ENCODE results near the gene SLC49A3. TPM values are rescaled to one million over a fixed set of nuclear protein-coding genes. Genes with fewer than 3 reads are reported as not detected.

Gene SLC49A3
- total and polyA plus RNA-seq, 10 donors: 5.6 to 28.8 (median 17.0) TPM

DNA sequence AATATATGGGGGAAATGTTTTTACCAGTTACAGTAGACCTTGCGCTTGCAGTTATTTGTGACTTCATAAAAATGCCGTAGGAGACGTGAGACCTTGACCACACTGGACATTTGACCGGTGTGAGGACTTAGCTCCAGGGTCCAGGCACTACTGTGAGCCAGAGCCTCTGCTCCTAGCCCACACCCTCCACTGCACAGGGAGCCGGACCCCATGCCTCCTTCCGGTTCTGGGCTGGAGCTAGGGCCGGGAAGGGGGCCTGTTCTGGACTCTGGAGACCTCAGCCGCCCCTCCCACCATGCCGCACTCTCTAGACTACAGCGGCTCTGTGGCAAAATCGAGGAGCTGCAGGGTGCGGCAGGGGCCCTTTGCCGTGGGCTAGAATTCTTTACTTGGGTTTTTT, 22.0 kb upstream of the SLC49A3 start:
- WGBS, 5 donors: 88 to 93% (median 91%) methylated on average over 13 of the region's 13 CpGs
- Histone ChIP-seq H3K27ac (peak overlapping the region in 4 of 8 donors; percentile 70 to 77 (median 71)), H3K4me1 (peaks cover 12 to 85% (median 34%) of the 10 kb centered on the region in 6 donors), H3K4me3 (peak overlapping the region in 1 of 8 donors; percentile 35), H3K9me3 (no peaks in the 10 kb centered on the region), H3K27me3 (replicated peaks in 1 of 7) (no peaks in the 10 kb centered on the region), H3K36me3 (peaks cover 0 to 32% (median 4%) of the 10 kb centered on the region in 6 donors)
- TF ChIP-seq POLR2A (IDR thresholded peaks at IDR 0.05) (no peak), POLR2AphosphoS5 (IDR thresholded peaks at IDR 0.05) (no peak)
- TF ChIP-seq, protein P1, sequence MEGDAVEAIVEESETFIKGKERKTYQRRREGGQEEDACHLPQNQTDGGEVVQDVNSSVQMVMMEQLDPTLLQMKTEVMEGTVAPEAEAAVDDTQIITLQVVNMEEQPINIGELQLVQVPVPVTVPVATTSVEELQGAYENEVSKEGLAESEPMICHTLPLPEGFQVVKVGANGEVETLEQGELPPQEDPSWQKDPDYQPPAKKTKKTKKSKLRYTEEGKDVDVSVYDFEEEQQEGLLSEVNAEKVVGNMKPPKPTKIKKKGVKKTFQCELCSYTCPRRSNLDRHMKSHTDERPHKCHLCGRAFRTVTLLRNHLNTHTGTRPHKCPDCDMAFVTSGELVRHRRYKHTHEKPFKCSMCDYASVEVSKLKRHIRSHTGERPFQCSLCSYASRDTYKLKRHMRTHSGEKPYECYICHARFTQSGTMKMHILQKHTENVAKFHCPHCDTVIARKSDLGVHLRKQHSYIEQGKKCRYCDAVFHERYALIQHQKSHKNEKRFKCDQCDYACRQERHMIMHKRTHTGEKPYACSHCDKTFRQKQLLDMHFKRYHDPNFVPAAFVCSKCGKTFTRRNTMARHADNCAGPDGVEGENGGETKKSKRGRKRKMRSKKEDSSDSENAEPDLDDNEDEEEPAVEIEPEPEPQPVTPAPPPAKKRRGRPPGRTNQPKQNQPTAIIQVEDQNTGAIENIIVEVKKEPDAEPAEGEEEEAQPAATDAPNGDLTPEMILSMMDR (IDR thresholded peaks at IDR 0.05 in 8 of 11, conservative IDR thresholded peaks at IDR 0.05 in 3 of 11): no peak
- no peak for DNase-seq
- intact Hi-C loops (cut with DNase I; ENCODE audit: low total_unique reads): no loop called here

DNA sequence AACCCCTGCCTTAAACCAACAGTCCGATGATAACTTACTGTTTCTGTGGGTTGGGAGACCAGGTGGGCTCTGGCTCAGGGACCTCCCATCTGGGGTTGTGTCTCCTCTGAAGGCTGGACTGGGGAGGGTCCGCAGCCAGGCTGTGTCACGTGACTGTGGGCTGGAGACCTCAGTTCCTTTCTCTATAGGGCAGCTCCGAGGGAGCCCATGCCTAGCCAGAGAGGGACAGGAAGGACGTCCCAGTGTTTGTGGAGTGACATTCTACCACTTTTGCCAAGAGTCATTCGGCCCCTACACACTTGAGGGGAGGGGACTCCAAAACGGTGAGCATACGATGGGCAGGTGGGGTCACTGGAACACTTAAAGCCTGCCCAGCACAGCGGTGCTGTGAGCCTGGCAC, 21.2 kb upstream of the SLC49A3 start:
- Histone ChIP-seq H3K27ac (peak overlapping the region in 6 of 8 donors; percentile 29 to 77 (median 70)), H3K9me3 (no peaks in the 10 kb centered on the region), H3K27me3 (replicated peaks in 1 of 7) (no peaks in the 10 kb centered on the region), H3K4me1 (peaks cover 12 to 86% (median 35%) of the 10 kb centered on the region in 6 donors), H3K36me3 (peaks cover 0 to 32% (median 4%) of the 10 kb centered on the region in 6 donors), H3K4me3 (peak overlapping the region in 1 of 8 donors; percentile 35)
- intact Hi-C loops (cut with DNase I; ENCODE audit: low total_unique reads): no loop called here
- 61 to 70% (median 65%) methylated on average over 8 to 9 of the region's 9 CpGs for WGBS, 5 donors
- TF ChIP-seq POLR2A (IDR thresholded peaks at IDR 0.05) (no peak), POLR2AphosphoS5 (IDR thresholded peaks at IDR 0.05) (no peak)
- TF ChIP-seq, protein P1 (IDR thresholded peaks at IDR 0.05 in 8 of 11, conservative IDR thresholded peaks at IDR 0.05 in 3 of 11): no peak
- no peak for DNase-seq

DNA sequence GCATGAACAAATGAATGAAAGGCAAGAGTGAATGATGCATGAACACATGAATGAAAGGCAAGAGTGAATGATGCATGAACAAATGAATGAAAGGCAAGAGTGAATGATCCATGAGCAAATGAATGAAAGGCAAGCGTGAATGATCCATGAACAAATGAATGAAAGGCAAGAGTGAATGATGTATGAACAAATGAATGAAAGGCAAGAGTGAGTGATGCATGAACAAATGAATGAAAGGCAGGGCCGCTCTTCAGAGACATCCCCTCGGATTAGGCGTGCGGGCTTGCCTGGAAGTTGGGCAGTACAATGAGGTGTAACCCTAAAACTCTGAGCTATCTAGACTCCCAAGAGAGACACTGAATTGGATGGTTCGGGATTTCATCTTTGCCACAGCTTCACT, 20.4 kb upstream of the SLC49A3 start:
- Histone ChIP-seq H3K4me1 (peaks cover 12 to 88% (median 42%) of the 10 kb centered on the region in 6 donors), H3K4me3 (peak overlapping the region in 1 of 8 donors; percentile 35), H3K9me3 (no peaks in the 10 kb centered on the region), H3K36me3 (peaks cover 0 to 27% (median 3%) of the 10 kb centered on the region in 6 donors), H3K27ac (peak overlapping the region in 4 of 8 donors; percentile 70 to 77 (median 71)), H3K27me3 (replicated peaks in 1 of 7) (no peaks in the 10 kb centered on the region)
- WGBS, 5 donors: 77 to 99% (median 84%) methylated on average over 6 of the region's 6 CpGs
- intact Hi-C loops (cut with DNase I; ENCODE audit: low total_unique reads): no loop called here
- DNase-seq: no peak
- TF ChIP-seq POLR2A (IDR thresholded peaks at IDR 0.05) (no peak), POLR2AphosphoS5 (IDR thresholded peaks at IDR 0.05) (no peak)
- TF ChIP-seq, protein P1 (IDR thresholded peaks at IDR 0.05 in 8 of 11, conservative IDR thresholded peaks at IDR 0.05 in 3 of 11): no peak

- Histone ChIP-seq H3K4me1 (peaks cover 12 to 86% (median 42%) of the 10 kb centered on the region in 6 donors), H3K36me3 (peaks cover 0 to 19% (median 0%) of the 10 kb centered on the region in 6 donors), H3K27ac (peak overlapping the region in 3 of 8 donors; percentile 8 to 97 (median 40)), H3K9me3 (no peaks in the 10 kb centered on the region), H3K27me3 (replicated peaks in 1 of 7) (no peaks in the 10 kb centered on the region), H3K4me3 (peak overlapping the region in 1 of 8 donors; percentile 26)
- intact Hi-C loops (cut with DNase I; ENCODE audit: low total_unique reads): no loop called here
- TF ChIP-seq POLR2A (IDR thresholded peaks at IDR 0.05) (no peak), POLR2AphosphoS5 (IDR thresholded peaks at IDR 0.05) (no peak)
- TF ChIP-seq, protein P1 (IDR thresholded peaks at IDR 0.05 in 8 of 11, conservative IDR thresholded peaks at IDR 0.05 in 3 of 11): no peak
- DNase-seq: no peak
- WGBS, 5 donors: 54 to 70% (median 61%) methylated on average over 6 of the region's 6 CpGs
These were observed 19.6 kb upstream of the SLC49A3 start for GRCh38 chr4:708631-708933.
